ENCODE data around the gene ZNF428.

- no peak for TF ChIP-seq CTCF (conservative IDR thresholded peaks at IDR 0.05; ENCODE audit: low read depth, low read length)
- no peak for TF ChIP-seq EZH2phosphoT487 (IDR thresholded peaks at IDR 0.05; ENCODE audit: borderline replicate concordance, low read length)
Observed at GRCh38 chr19:43638214-43638994, 19.0 kb upstream of the ZNF428 start.
